HEK293T (cell line): ENCODE measurements around the gene HYPK.

Experiments used
- CTCF ChIA-PET: fragments of 350-600 bp; formaldehyde crosslinking; extraction: SDS; loops from one replicate; lab custom pipeline; 2021; ENCODE audit warnings: antibody characterized with exemption, inconsistent platforms; lab: Yijun Ruan, JAX
- POLR2A ChIA-PET: fragments of 350-600 bp; formaldehyde crosslinking; extraction: SDS; loops from one replicate; lab custom pipeline; 2020; ENCODE audit warnings: antibody characterized with exemption, inconsistent platforms; lab: Yijun Ruan, JAX
- DNase-seq: peaks from one replicate; pipeline ENCODE4 v3.0.0; 2012; ENCODE audit warnings: mixed read lengths; ENCODE audit errors: extremely low spot score
- ARNT ChIP-seq: fragments of 450-650 bp; IDR thresholded peaks from 2 replicates; pipeline ENCODE4 v1.6.1; 2017; ENCODE audit warnings: mild to moderate bottlenecking
- BHLHE40 ChIP-seq: fragments of 450-650 bp; IDR thresholded peaks from 2 replicates; pipeline ENCODE4 v1.6.1; 2016; ENCODE audit warnings: mild to moderate bottlenecking, moderate library complexity, borderline replicate concordance
- CTBP1 ChIP-seq: fragments of 450-650 bp; IDR thresholded peaks from 2 replicates; pipeline ENCODE4 v1.6.1; 2016; ENCODE audit warnings: borderline replicate concordance
- ELF4 ChIP-seq: fragments of 450-650 bp; IDR thresholded peaks from 2 replicates; pipeline ENCODE4 v1.6.1; 2017; ENCODE audit warnings: antibody characterized with exemption
- FOXA1 ChIP-seq: fragments of 450-650 bp; IDR thresholded peaks from 2 replicates; pipeline ENCODE4 v1.6.1; 2016; ENCODE audit warnings: mild to moderate bottlenecking
- FOXK2 ChIP-seq: fragments of 450-650 bp; IDR thresholded peaks from 2 replicates; pipeline ENCODE4 v1.6.1; 2016; ENCODE audit warnings: mild to moderate bottlenecking
- FOXM1 ChIP-seq: fragments of 450-650 bp; IDR thresholded peaks from 2 replicates; pipeline ENCODE4 v1.6.1; 2017; ENCODE audit warnings: mild to moderate bottlenecking, borderline replicate concordance
- HDGF ChIP-seq: fragments of 450-650 bp; IDR thresholded peaks from 2 replicates; pipeline ENCODE4 v1.6.1; 2017; ENCODE audit warnings: antibody characterized with exemption, borderline replicate concordance
- L3MBTL2 ChIP-seq: fragments of 450-650 bp; conservative IDR thresholded peaks from 2 replicates; pipeline ENCODE4 v1.6.1; 2016; ENCODE audit warnings: mild to moderate bottlenecking
- LEF1 ChIP-seq: fragments of 450-650 bp; IDR thresholded peaks from 2 replicates; pipeline ENCODE4 v1.6.1; 2017; ENCODE audit warnings: mild to moderate bottlenecking, borderline replicate concordance
- NFRKB ChIP-seq: fragments of 450-650 bp; IDR thresholded peaks from 2 replicates; pipeline ENCODE4 v1.6.1; 2016; ENCODE audit warnings: mild to moderate bottlenecking, moderate library complexity
- PKNOX1 ChIP-seq: fragments of 450-650 bp; IDR thresholded peaks from 2 replicates; pipeline ENCODE4 v1.6.1; 2016
- SP1 ChIP-seq: fragments of 450-650 bp; IDR thresholded peaks from 2 replicates; pipeline ENCODE4 v1.6.1; 2017
- SUZ12 ChIP-seq: fragments of 450-650 bp; IDR thresholded peaks from 2 replicates; pipeline ENCODE4 v1.6.1; 2016; ENCODE audit warnings: mild to moderate bottlenecking
- TARDBP ChIP-seq: fragments of 450-650 bp; IDR thresholded peaks from 2 replicates; pipeline ENCODE4 v1.6.1; 2016
- ZNF384 ChIP-seq: fragments of 450-650 bp; IDR thresholded peaks from 2 replicates; pipeline ENCODE4 v1.6.1; 2016

The HYPK gene

GRCh38 chr15:43845421-43845820 is 45.0 kb downstream of the HYPK start:
- ChIA-PET CTCF (no interaction called here), POLR2A (no interaction called here)
- TF ChIP-seq SUZ12 (no peak), BHLHE40 (no peak), FOXM1 (no peak), FOXA1 (no peak), ZNF384 (no peak), L3MBTL2 (no peak), PKNOX1 (no peak), HDGF (no peak), SP1 (no peak), NFRKB (no peak), CTBP1 (no peak), FOXK2 (no peak), ELF4 (no peak), TARDBP (no peak), ARNT (no peak), LEF1 (no peak)

GRCh38 chr15:43851251-43851650 is 50.9 kb downstream of the HYPK start:
- POLR2A ChIA-PET = no interaction called here
- CTCF ChIA-PET = interaction anchor here (0.6 kb wide), 1 partner anchor 369 kb away, joined by 3 read pairs; no protein-coding TSS in a partner anchor
- no peak for TF ChIP-seq ZNF384
- TF ChIP-seq PKNOX1 = no peak
- TF ChIP-seq FOXK2 = no peak
- no peak for TF ChIP-seq TARDBP
- no peak for TF ChIP-seq NFRKB
- TF ChIP-seq FOXM1 = no peak
- no peak for TF ChIP-seq CTBP1
- TF ChIP-seq SUZ12 = no peak
- TF ChIP-seq HDGF = no peak
- DNase-seq = no peak

More at GRCh38 chr15:43845421-43845820, 45.0 kb downstream of the HYPK start:
- no peak for DNase-seq

GRCh38 chr15:43852607-43853006 is 52.2 kb downstream of the HYPK start:
- ChIA-PET CTCF (no interaction called here), POLR2A (no interaction called here)
- TF ChIP-seq SUZ12 = no peak
- no peak for TF ChIP-seq FOXK2
- no peak for TF ChIP-seq PKNOX1
- TF ChIP-seq FOXA1 = no peak
- TF ChIP-seq ARNT = no peak
- no peak for TF ChIP-seq LEF1
- TF ChIP-seq BHLHE40 = no peak
- no peak for TF ChIP-seq FOXM1
- TF ChIP-seq TARDBP = no peak
- TF ChIP-seq ELF4 = no peak
- TF ChIP-seq HDGF = no peak
- no peak for TF ChIP-seq CTBP1
- TF ChIP-seq ZNF384 = no peak
- no peak for TF ChIP-seq SP1
- TF ChIP-seq NFRKB = no peak
- TF ChIP-seq L3MBTL2 = no peak
- DNase-seq = no peak
